ENCODE results near the gene TRIM40.

Gene TRIM40

GRCh38 chr6:30149234-30149633, 13.3 kb downstream of the TRIM40 start:
- no peak overlapping the region for H3K9ac ChIP-seq (ENCODE audit: low read depth in 1 of 2, low read length in 2 of 2)
- no peaks in the 10 kb centered on the region for H3K27me3 ChIP-seq (ENCODE audit: control insufficient read depth in 2 of 2, insufficient read depth in 2 of 2, low read length in 2 of 2)
- no peaks in the 10 kb centered on the region for H3K9me3 ChIP-seq (ENCODE audit: control insufficient read depth in 2 of 2, low read length in 2 of 2)
- H3K4me1 ChIP-seq (ENCODE audit: control insufficient read depth in 2 of 2, insufficient read depth in 2 of 2, low read length in 2 of 2): peaks cover 14 to 20% of the 10 kb centered on the region in 2 donors
- H3K27ac ChIP-seq (ENCODE audit: low read depth in 2 of 2, low read length in 2 of 2): no peak overlapping the region
- H3K36me3 ChIP-seq (ENCODE audit: control insufficient read depth in 2 of 2, insufficient read depth in 2 of 2, low read length in 2 of 2): no peaks in the 10 kb centered on the region
- no peak overlapping the region for H3K4me3 ChIP-seq (ENCODE audit: low read length in 2 of 2)

- Histone ChIP-seq H3K36me3 (ENCODE audit: control insufficient read depth in 2 of 2, insufficient read depth in 2 of 2, low read length in 2 of 2) (no peaks in the 10 kb centered on the region), H3K9ac (ENCODE audit: low read depth in 1 of 2, low read length in 2 of 2) (no peak overlapping the region), H3K27me3 (ENCODE audit: control insufficient read depth in 2 of 2, insufficient read depth in 2 of 2, low read length in 2 of 2) (no peaks in the 10 kb centered on the region)
Measured at GRCh38 chr6:30149858-30150550, 14.1 kb downstream of the TRIM40 start.

GRCh38 chr6:30150671-30151395, 14.9 kb downstream of the TRIM40 start:
- Histone ChIP-seq H3K4me3 (ENCODE audit: low read length in 2 of 2) (no peak overlapping the region), H3K27ac (ENCODE audit: low read depth in 2 of 2, low read length in 2 of 2) (no peak overlapping the region), H3K4me1 (ENCODE audit: control insufficient read depth in 2 of 2, insufficient read depth in 2 of 2, low read length in 2 of 2) (peaks cover 16 to 26% of the 10 kb centered on the region in 2 donors), H3K36me3 (ENCODE audit: control insufficient read depth in 2 of 2, insufficient read depth in 2 of 2, low read length in 2 of 2) (no peaks in the 10 kb centered on the region), H3K9ac (ENCODE audit: low read depth in 1 of 2, low read length in 2 of 2) (no peak overlapping the region), H3K27me3 (ENCODE audit: control insufficient read depth in 2 of 2, insufficient read depth in 2 of 2, low read length in 2 of 2) (no peaks in the 10 kb centered on the region), H3K9me3 (ENCODE audit: control insufficient read depth in 2 of 2, low read length in 2 of 2) (no peaks in the 10 kb centered on the region)

More at GRCh38 chr6:30149858-30150550, 14.1 kb downstream of the TRIM40 start:
- no peak overlapping the region for H3K27ac ChIP-seq (ENCODE audit: low read depth in 2 of 2, low read length in 2 of 2)
- H3K4me3 ChIP-seq (ENCODE audit: low read length in 2 of 2): no peak overlapping the region
- H3K4me1 ChIP-seq (ENCODE audit: control insufficient read depth in 2 of 2, insufficient read depth in 2 of 2, low read length in 2 of 2): peaks cover 12 to 20% of the 10 kb centered on the region in 2 donors
- H3K9me3 ChIP-seq (ENCODE audit: control insufficient read depth in 2 of 2, low read length in 2 of 2): no peaks in the 10 kb centered on the region

- no peaks in the 10 kb centered on the region for H3K36me3 ChIP-seq (ENCODE audit: control insufficient read depth in 2 of 2, insufficient read depth in 2 of 2, low read length in 2 of 2)
Measured at GRCh38 chr6:30151580-30151979, 15.6 kb downstream of the TRIM40 start.

GRCh38 chr6:30152016-30152673, 16.2 kb downstream of the TRIM40 start:
- peaks cover 25 to 34% of the 10 kb centered on the region in 2 donors for H3K4me1 ChIP-seq (ENCODE audit: control insufficient read depth in 2 of 2, insufficient read depth in 2 of 2, low read length in 2 of 2)
- H3K36me3 ChIP-seq (ENCODE audit: control insufficient read depth in 2 of 2, insufficient read depth in 2 of 2, low read length in 2 of 2): no peaks in the 10 kb centered on the region
- H3K27me3 ChIP-seq (ENCODE audit: control insufficient read depth in 2 of 2, insufficient read depth in 2 of 2, low read length in 2 of 2): no peaks in the 10 kb centered on the region
- no peaks in the 10 kb centered on the region for H3K9me3 ChIP-seq (ENCODE audit: control insufficient read depth in 2 of 2, low read length in 2 of 2)
- H3K27ac ChIP-seq (ENCODE audit: low read depth in 2 of 2, low read length in 2 of 2): no peak overlapping the region
- H3K9ac ChIP-seq (ENCODE audit: low read depth in 1 of 2, low read length in 2 of 2): no peak overlapping the region
- H3K4me3 ChIP-seq (ENCODE audit: low read length in 2 of 2): no peak overlapping the region

More at GRCh38 chr6:30151580-30151979, 15.6 kb downstream of the TRIM40 start:
- Histone ChIP-seq H3K27me3 (ENCODE audit: control insufficient read depth in 2 of 2, insufficient read depth in 2 of 2, low read length in 2 of 2) (no peaks in the 10 kb centered on the region), H3K9ac (ENCODE audit: low read depth in 1 of 2, low read length in 2 of 2) (no peak overlapping the region), H3K4me3 (ENCODE audit: low read length in 2 of 2) (no peak overlapping the region), H3K9me3 (ENCODE audit: control insufficient read depth in 2 of 2, low read length in 2 of 2) (no peaks in the 10 kb centered on the region), H3K4me1 (ENCODE audit: control insufficient read depth in 2 of 2, insufficient read depth in 2 of 2, low read length in 2 of 2) (peaks cover 21 to 29% of the 10 kb centered on the region in 2 donors), H3K27ac (ENCODE audit: low read depth in 2 of 2, low read length in 2 of 2) (no peak overlapping the region)

GRCh38 chr6:30152910-30153610, 17.1 kb downstream of the TRIM40 start:
- H3K9ac ChIP-seq (ENCODE audit: low read depth in 1 of 2, low read length in 2 of 2): no peak overlapping the region
- peaks cover 25 to 34% of the 10 kb centered on the region in 2 donors for H3K4me1 ChIP-seq (ENCODE audit: control insufficient read depth in 2 of 2, insufficient read depth in 2 of 2, low read length in 2 of 2)
- no peak overlapping the region for H3K27ac ChIP-seq (ENCODE audit: low read depth in 2 of 2, low read length in 2 of 2)
- no peaks in the 10 kb centered on the region for H3K36me3 ChIP-seq (ENCODE audit: control insufficient read depth in 2 of 2, insufficient read depth in 2 of 2, low read length in 2 of 2)
- no peaks in the 10 kb centered on the region for H3K9me3 ChIP-seq (ENCODE audit: control insufficient read depth in 2 of 2, low read length in 2 of 2)
- no peaks in the 10 kb centered on the region for H3K27me3 ChIP-seq (ENCODE audit: control insufficient read depth in 2 of 2, insufficient read depth in 2 of 2, low read length in 2 of 2)
- no peak overlapping the region for H3K4me3 ChIP-seq (ENCODE audit: low read length in 2 of 2)

GRCh38 chr6:30154061-30154460, 18.1 kb downstream of the TRIM40 start:
- Histone ChIP-seq H3K27ac (ENCODE audit: low read depth in 2 of 2, low read length in 2 of 2) (peak overlapping the region; percentile 83 to 86), H3K9me3 (ENCODE audit: control insufficient read depth in 2 of 2, low read length in 2 of 2) (no peaks in the 10 kb centered on the region)

GRCh38 chr6:30154709-30155519, 19.0 kb downstream of the TRIM40 start:
- Histone ChIP-seq H3K27ac (ENCODE audit: low read depth in 2 of 2, low read length in 2 of 2) (peak overlapping the region; percentile 83 to 86), H3K27me3 (ENCODE audit: control insufficient read depth in 2 of 2, insufficient read depth in 2 of 2, low read length in 2 of 2) (no peaks in the 10 kb centered on the region), H3K9me3 (ENCODE audit: control insufficient read depth in 2 of 2, low read length in 2 of 2) (no peaks in the 10 kb centered on the region), H3K36me3 (ENCODE audit: control insufficient read depth in 2 of 2, insufficient read depth in 2 of 2, low read length in 2 of 2) (no peaks in the 10 kb centered on the region), H3K9ac (ENCODE audit: low read depth in 1 of 2, low read length in 2 of 2) (peak overlapping the region; percentile 13 to 48), H3K4me1 (ENCODE audit: control insufficient read depth in 2 of 2, insufficient read depth in 2 of 2, low read length in 2 of 2) (peaks cover 25 to 34% of the 10 kb centered on the region in 2 donors), H3K4me3 (ENCODE audit: low read length in 2 of 2) (peak overlapping the region; percentile 19 to 57)

More at GRCh38 chr6:30154061-30154460, 18.1 kb downstream of the TRIM40 start:
- H3K36me3 ChIP-seq (ENCODE audit: control insufficient read depth in 2 of 2, insufficient read depth in 2 of 2, low read length in 2 of 2): no peaks in the 10 kb centered on the region
- H3K4me1 ChIP-seq (ENCODE audit: control insufficient read depth in 2 of 2, insufficient read depth in 2 of 2, low read length in 2 of 2): peaks cover 25 to 34% of the 10 kb centered on the region in 2 donors
- peak overlapping the region in 1 of 2 donors; percentile 57 for H3K4me3 ChIP-seq (ENCODE audit: low read length in 2 of 2)
- no peak overlapping the region for H3K9ac ChIP-seq (ENCODE audit: low read depth in 1 of 2, low read length in 2 of 2)
- H3K27me3 ChIP-seq (ENCODE audit: control insufficient read depth in 2 of 2, insufficient read depth in 2 of 2, low read length in 2 of 2): no peaks in the 10 kb centered on the region

GRCh38 chr6:30155520-30156261, 19.8 kb downstream of the TRIM40 start:
- no peaks in the 10 kb centered on the region for H3K36me3 ChIP-seq (ENCODE audit: control insufficient read depth in 2 of 2, insufficient read depth in 2 of 2, low read length in 2 of 2)
- H3K9me3 ChIP-seq (ENCODE audit: control insufficient read depth in 2 of 2, low read length in 2 of 2): no peaks in the 10 kb centered on the region
- no peaks in the 10 kb centered on the region for H3K27me3 ChIP-seq (ENCODE audit: control insufficient read depth in 2 of 2, insufficient read depth in 2 of 2, low read length in 2 of 2)
- H3K4me3 ChIP-seq (ENCODE audit: low read length in 2 of 2): no peak overlapping the region
- peak overlapping the region; percentile 83 to 86 for H3K27ac ChIP-seq (ENCODE audit: low read depth in 2 of 2, low read length in 2 of 2)
- H3K9ac ChIP-seq (ENCODE audit: low read depth in 1 of 2, low read length in 2 of 2): peak overlapping the region in 1 of 2 donors; percentile 13
- peaks cover 25 to 34% of the 10 kb centered on the region in 2 donors for H3K4me1 ChIP-seq (ENCODE audit: control insufficient read depth in 2 of 2, insufficient read depth in 2 of 2, low read length in 2 of 2)

All from mucosa of rectum (tissue), 2 donors.